Esophagus squamous epithelium (tissue), 4 donors: ENCODE measurements around the gene COMMD10.

Experiments used
- POLR2A ChIP-seq, 4 donors: fragments of 450-650 bp; IDR thresholded peaks; one replicate each; pipeline ENCODE4 v1.6.1; 2017; ENCODE audit warnings: antibody characterized with exemption in 4 of 4, mild to moderate bottlenecking in 4 of 4, moderate library complexity in 3 of 4
- TF ChIP-seq, protein P1 (sequence below), 6 experiments: fragments of 450-650 bp in 4 of 6; fragments of 200-600 bp in 2 of 6; sonication (generic) in 2 of 6; IDR thresholded peaks; one replicate each; pipeline ENCODE4 v1.5.1; 2016 to 2019; ENCODE audit warnings: antibody characterized with exemption in 6 of 6, mild to moderate bottlenecking in 4 of 6, moderate library complexity in 4 of 6

DNA sequence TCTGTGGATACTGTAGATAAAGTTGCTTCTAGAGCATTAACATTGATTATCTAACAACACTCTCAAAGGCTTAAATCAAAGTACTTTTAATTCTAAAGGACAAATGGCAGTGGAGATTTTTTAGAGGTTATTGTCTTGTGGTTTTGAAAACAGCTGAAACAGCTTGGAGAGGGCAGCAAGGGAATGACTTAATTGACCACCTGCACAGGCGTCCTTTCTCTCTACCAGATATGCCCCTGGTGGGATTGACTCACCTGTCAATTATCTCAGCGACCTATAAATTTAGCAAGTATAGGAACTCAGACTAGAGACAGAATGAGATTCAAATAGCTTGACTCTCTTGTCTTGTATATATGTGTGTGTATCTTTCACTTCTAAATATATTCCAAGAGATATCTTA, 39.0 kb upstream of the COMMD10 start:
- TF ChIP-seq, protein P1, sequence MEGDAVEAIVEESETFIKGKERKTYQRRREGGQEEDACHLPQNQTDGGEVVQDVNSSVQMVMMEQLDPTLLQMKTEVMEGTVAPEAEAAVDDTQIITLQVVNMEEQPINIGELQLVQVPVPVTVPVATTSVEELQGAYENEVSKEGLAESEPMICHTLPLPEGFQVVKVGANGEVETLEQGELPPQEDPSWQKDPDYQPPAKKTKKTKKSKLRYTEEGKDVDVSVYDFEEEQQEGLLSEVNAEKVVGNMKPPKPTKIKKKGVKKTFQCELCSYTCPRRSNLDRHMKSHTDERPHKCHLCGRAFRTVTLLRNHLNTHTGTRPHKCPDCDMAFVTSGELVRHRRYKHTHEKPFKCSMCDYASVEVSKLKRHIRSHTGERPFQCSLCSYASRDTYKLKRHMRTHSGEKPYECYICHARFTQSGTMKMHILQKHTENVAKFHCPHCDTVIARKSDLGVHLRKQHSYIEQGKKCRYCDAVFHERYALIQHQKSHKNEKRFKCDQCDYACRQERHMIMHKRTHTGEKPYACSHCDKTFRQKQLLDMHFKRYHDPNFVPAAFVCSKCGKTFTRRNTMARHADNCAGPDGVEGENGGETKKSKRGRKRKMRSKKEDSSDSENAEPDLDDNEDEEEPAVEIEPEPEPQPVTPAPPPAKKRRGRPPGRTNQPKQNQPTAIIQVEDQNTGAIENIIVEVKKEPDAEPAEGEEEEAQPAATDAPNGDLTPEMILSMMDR (IDR thresholded peaks at IDR 0.05), result no peak
- no peak for TF ChIP-seq POLR2A (IDR thresholded peaks at IDR 0.05)
